Astrocyte (in vitro differentiated cells and primary cell): Measurements from ENCODE around the gene CENPL.

Experiments used
- EZH2 ChIP-seq: IDR thresholded peaks from 2 replicates; pipeline ENCODE4 v1.6.1; 2012; ENCODE audit warnings: mild to moderate bottlenecking, low read length, inconsistent platforms; ENCODE audit not compliant: insufficient read depth
- TF ChIP-seq, protein P1 (sequence below): IDR thresholded peaks from 2 replicates; pipeline ENCODE4 v1.5.1; 2011; ENCODE audit warnings: low read depth, mild to moderate bottlenecking, inconsistent platforms, low read length, moderate library complexity; ENCODE audit not compliant: insufficient read depth

DNA sequence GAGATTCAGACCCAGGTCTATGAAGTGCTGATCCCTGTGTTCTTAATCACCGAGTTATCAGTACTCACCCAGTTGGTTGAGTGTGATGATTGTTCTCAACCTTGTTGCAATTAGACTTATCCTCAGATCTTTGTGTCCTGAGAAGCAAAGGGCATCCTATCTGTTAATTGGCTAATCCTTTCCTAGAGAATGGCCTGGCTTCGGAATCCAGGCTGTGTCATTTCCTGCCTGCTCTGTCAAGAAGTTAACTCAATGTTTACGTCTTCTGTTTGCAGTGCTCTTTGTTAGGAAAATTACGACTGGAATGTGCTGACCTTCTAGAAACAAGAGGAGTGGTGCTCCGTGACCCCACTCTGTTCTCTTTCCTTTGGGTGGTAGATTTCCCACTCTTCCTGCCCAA lies 28.4 kb upstream of the CENPL start:
- TF ChIP-seq, protein P1, sequence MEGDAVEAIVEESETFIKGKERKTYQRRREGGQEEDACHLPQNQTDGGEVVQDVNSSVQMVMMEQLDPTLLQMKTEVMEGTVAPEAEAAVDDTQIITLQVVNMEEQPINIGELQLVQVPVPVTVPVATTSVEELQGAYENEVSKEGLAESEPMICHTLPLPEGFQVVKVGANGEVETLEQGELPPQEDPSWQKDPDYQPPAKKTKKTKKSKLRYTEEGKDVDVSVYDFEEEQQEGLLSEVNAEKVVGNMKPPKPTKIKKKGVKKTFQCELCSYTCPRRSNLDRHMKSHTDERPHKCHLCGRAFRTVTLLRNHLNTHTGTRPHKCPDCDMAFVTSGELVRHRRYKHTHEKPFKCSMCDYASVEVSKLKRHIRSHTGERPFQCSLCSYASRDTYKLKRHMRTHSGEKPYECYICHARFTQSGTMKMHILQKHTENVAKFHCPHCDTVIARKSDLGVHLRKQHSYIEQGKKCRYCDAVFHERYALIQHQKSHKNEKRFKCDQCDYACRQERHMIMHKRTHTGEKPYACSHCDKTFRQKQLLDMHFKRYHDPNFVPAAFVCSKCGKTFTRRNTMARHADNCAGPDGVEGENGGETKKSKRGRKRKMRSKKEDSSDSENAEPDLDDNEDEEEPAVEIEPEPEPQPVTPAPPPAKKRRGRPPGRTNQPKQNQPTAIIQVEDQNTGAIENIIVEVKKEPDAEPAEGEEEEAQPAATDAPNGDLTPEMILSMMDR: no peak
- no peak for TF ChIP-seq EZH2
